Fibroblast of lung (primary cell): ENCODE measurements around the gene NTSR1. TPM values are rescaled to one million over a fixed set of nuclear protein-coding genes. Genes with fewer than 3 reads are reported as not detected.

Experiments used
- DNase-seq, 2 donors: peaks; one replicate each; pipeline versions ENCODE4 v3.0.0 to v3.0.0-alpha.2; 2010; ENCODE audit warnings: low read depth in 2 of 2
- H2AFZ ChIP-seq: 2 replicates; pipeline ENCODE4 v1.5.1; 2012; ENCODE audit warnings: low read length, control low read depth, inconsistent platforms
- H3K27ac ChIP-seq: 2 replicates; pipeline ENCODE4 v1.5.1; 2011; ENCODE audit warnings: low read length, control low read depth; ENCODE audit not compliant: insufficient read depth
- H3K27me3 ChIP-seq: 2 replicates; pipeline ENCODE4 v1.5.1; 2011; ENCODE audit warnings: mild to moderate bottlenecking, low read length; ENCODE audit not compliant: control insufficient read depth, insufficient read depth
- H3K36me3 ChIP-seq: 2 replicates; pipeline ENCODE4 v1.5.1; 2011; ENCODE audit warnings: low read length; ENCODE audit not compliant: control insufficient read depth, insufficient read depth
- H3K4me1 ChIP-seq: 2 replicates; pipeline ENCODE4 v1.5.1; 2011; ENCODE audit warnings: low read length; ENCODE audit not compliant: control insufficient read depth, insufficient read depth; ENCODE audit errors: extremely low read depth
- H3K4me2 ChIP-seq: 2 replicates; pipeline ENCODE4 v1.5.1; 2011; ENCODE audit warnings: low read length, control low read depth; ENCODE audit not compliant: insufficient read depth; ENCODE audit errors: extremely low read depth
- H3K4me3 ChIP-seq, 4 experiments: fragments of 200-600 bp in 1 of 4; sonication (generic) in 1 of 4; replicated peaks in 1 of 4; 2 replicates each; pipeline ENCODE4 v1.5.1; 2011 to 2016; ENCODE audit warnings: low read length in 4 of 4, low read depth in 3 of 4, mild to moderate bottlenecking in 3 of 4, control low read depth in 2 of 4, inconsistent platforms in 1 of 4, mixed read lengths in 1 of 4; ENCODE audit not compliant: insufficient read depth in 1 of 4; ENCODE audit errors: control extremely low read depth in 1 of 4
- H3K79me2 ChIP-seq: 2 replicates; pipeline ENCODE4 v1.5.1; 2012; ENCODE audit warnings: mild to moderate bottlenecking, low read length, inconsistent platforms; ENCODE audit not compliant: control insufficient read depth, insufficient read depth
- H3K9ac ChIP-seq: 2 replicates; pipeline ENCODE4 v1.5.1; 2011; ENCODE audit warnings: mild to moderate bottlenecking, low read length, control low read depth; ENCODE audit not compliant: insufficient read depth
- H3K9me3 ChIP-seq: 2 replicates; pipeline ENCODE4 v1.5.1; 2012; ENCODE audit warnings: low read depth, low read length; ENCODE audit not compliant: control insufficient read depth, insufficient read depth
- H4K20me1 ChIP-seq: 2 replicates; pipeline ENCODE4 v1.5.1; 2011; ENCODE audit warnings: low read length; ENCODE audit not compliant: control insufficient read depth, insufficient read depth; ENCODE audit errors: extremely low read depth
- CTCF ChIP-seq, 2 donors: IDR thresholded peaks in 1 of 2; conservative IDR thresholded peaks in 1 of 2; 1 replicate in 1 of 2; 2 replicates in 1 of 2; pipeline ENCODE4 v1.5.1; 2011 to 2012; ENCODE audit warnings: low read length in 2 of 2, control low read depth in 1 of 2, inconsistent platforms in 1 of 2, low read depth in 1 of 2, mild to moderate bottlenecking in 1 of 2
- EZH2 ChIP-seq: IDR thresholded peaks from 2 replicates; pipeline ENCODE4 v1.5.1; 2012; ENCODE audit warnings: low read length, control low read depth, mild to moderate bottlenecking; ENCODE audit errors: missing control alignments
- polyA plus RNA-seq, 2 donors: library from polyadenylated mRNA; depleted of rRNA in 1 of 2; stranded (reverse) in 1 of 2; unstranded in 1 of 2; fragments of >200 nt; gene quantifications; 2 replicates each; pipeline ENCODE4 v1.2.1, GENCODE V29; 2011 to 2012; ENCODE audit warnings: missing spikeins in 1 of 2
- total RNA-seq: library from RNA; depleted of rRNA; stranded (reverse); fragments of >200 nt; gene quantifications from 2 replicates; pipeline ENCODE4 v1.2.1, GENCODE V29; 2014

Gene NTSR1
- total and polyA plus RNA-seq, 2 donors (not counting 1 experiment from before 2014, with no cell fraction given), result 0.05 to 0.33 TPM

- no peaks in the 10 kb centered on the region for H3K79me2 ChIP-seq
- no peak for DNase-seq
- no peak overlapping the region for H3K4me2 ChIP-seq
- H3K9ac ChIP-seq, result no peak overlapping the region
- no peaks in the 10 kb centered on the region for H3K9me3 ChIP-seq
- TF ChIP-seq CTCF (conservative IDR thresholded peaks at IDR 0.05 in 1 of 2, IDR thresholded peaks at IDR 0.05 in 1 of 2; ENCODE audit: low read depth in 1 of 2, low read length in 2 of 2) (no peak), EZH2 (no peak)
- no peak overlapping the region for H2AFZ ChIP-seq
- no peaks in the 10 kb centered on the region for H3K36me3 ChIP-seq
- H3K4me1 ChIP-seq, result peaks cover 14% of the 10 kb centered on the region
- no peak overlapping the region for H3K27ac ChIP-seq
- H3K4me3 ChIP-seq, result no peak overlapping the region
- no peaks in the 10 kb centered on the region for H4K20me1 ChIP-seq
- no peaks in the 10 kb centered on the region for H3K27me3 ChIP-seq
Measured at GRCh38 chr20:62736026-62736406, 27.4 kb downstream of the NTSR1 start.

GRCh38 chr20:62736407-62737071, 27.9 kb downstream of the NTSR1 start:
- Histone ChIP-seq H4K20me1 (no peaks in the 10 kb centered on the region), H3K9me3 (no peaks in the 10 kb centered on the region), H3K4me3 (no peak overlapping the region), H3K9ac (no peak overlapping the region), H3K27me3 (no peaks in the 10 kb centered on the region), H3K4me2 (no peak overlapping the region), H2AFZ (no peak overlapping the region), H3K27ac (no peak overlapping the region), H3K36me3 (no peaks in the 10 kb centered on the region), H3K4me1 (peaks cover 14% of the 10 kb centered on the region), H3K79me2 (no peaks in the 10 kb centered on the region)
- DNase-seq, result no peak
- TF ChIP-seq CTCF (conservative IDR thresholded peaks at IDR 0.05 in 1 of 2, IDR thresholded peaks at IDR 0.05 in 1 of 2; ENCODE audit: low read depth in 1 of 2, low read length in 2 of 2) (no peak), EZH2 (no peak)

GRCh38 chr20:62737271-62737811, 28.7 kb downstream of the NTSR1 start:
- H3K9me3 ChIP-seq, result no peaks in the 10 kb centered on the region
- H3K27me3 ChIP-seq, result no peaks in the 10 kb centered on the region
- H3K4me1 ChIP-seq, result peaks cover 14% of the 10 kb centered on the region
- no peaks in the 10 kb centered on the region for H3K79me2 ChIP-seq
- no peaks in the 10 kb centered on the region for H3K36me3 ChIP-seq
- H3K9ac ChIP-seq, result no peak overlapping the region
- no peak overlapping the region for H2AFZ ChIP-seq
- no peak for TF ChIP-seq CTCF (conservative IDR thresholded peaks at IDR 0.05 in 1 of 2, IDR thresholded peaks at IDR 0.05 in 1 of 2; ENCODE audit: low read depth in 1 of 2, low read length in 2 of 2)
- TF ChIP-seq EZH2, result no peak
- peak; percentile 19 to 25 for DNase-seq
- no peak overlapping the region for H3K4me2 ChIP-seq
- H3K4me3 ChIP-seq, result no peak overlapping the region
- no peaks in the 10 kb centered on the region for H4K20me1 ChIP-seq
- H3K27ac ChIP-seq, result no peak overlapping the region
